ENCODE results near the gene CRYBG2. TPM values are rescaled to one million over a fixed set of nuclear protein-coding genes. Genes with fewer than 3 reads are reported as not detected.

Gene CRYBG2
- total and polyA plus RNA-seq, 2 of the 13 experiments (the other 11 are each of a cell fraction or from before 2014, with no cell fraction given) = 1.3 to 2.9 TPM

DNA sequence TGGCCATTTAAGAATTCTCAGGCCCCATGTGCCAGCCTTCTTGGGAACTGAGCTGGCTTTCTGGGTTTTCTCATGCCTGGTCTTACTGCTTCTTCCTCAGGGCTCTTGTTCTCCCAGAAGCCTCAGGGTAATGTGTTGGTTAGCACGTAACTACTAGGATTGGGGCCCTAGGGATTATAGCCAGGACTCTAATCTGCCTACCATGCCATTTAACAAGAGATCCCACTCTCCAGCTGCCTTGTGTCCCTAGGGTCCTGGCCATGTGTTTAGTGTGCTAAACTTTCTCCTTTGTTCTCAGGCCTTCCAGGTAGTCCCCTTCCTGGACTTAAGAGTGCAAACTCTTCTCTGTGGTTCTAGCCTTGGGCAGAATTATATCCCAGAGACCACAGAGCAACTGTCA lies 76.2 kb downstream of the CRYBG2 start:
- no peaks in the 10 kb centered on the region for H3K79me2 ChIP-seq (ENCODE audit: insufficient read depth, low read length)
- ATAC-seq = no peak
- no peak for FAIRE-seq
- H3K36me3 ChIP-seq (replicated peaks in 1 of 2; ENCODE audit: control insufficient read depth in 1 of 2, insufficient read depth in 2 of 2, low read length in 2 of 2) = peaks cover 14 to 44% of the 10 kb centered on the region in 2 experiments
- BruUV-seq (replicated peaks) = no TSS peak
- DNase-seq (ENCODE audit: low spot score) = no peak
- intact Hi-C loops (cut with micrococcal nuclease; ENCODE audit: unreplicated experiment) (no loop called here), in situ Hi-C loops (cut with HindIII; ENCODE audit: extremely low pct_ligation_motif_present, low pct_unique_long_range_greater_than_20kb) (no loop called here)
- no peaks in the 10 kb centered on the region for H3K9me3 ChIP-seq (ENCODE audit: low read length)
- H3K27ac ChIP-seq (ENCODE audit: extremely low read length, insufficient read depth, low read length) = no peak overlapping the region
- no peaks in the 10 kb centered on the region for H4K20me1 ChIP-seq (ENCODE audit: insufficient read depth, low read length)
- POLR2A ChIA-PET = no interaction called here
- CTCF ChIA-PET (ENCODE audit: low intra/inter-chr PET ratio, low total read pairs) = interaction anchor here (1.5 kb wide), 1 partner anchor 8 kb away, joined by 3 read pairs; no protein-coding TSS in a partner anchor
- no peak overlapping the region for H3K4me3 ChIP-seq (replicated peaks in 1 of 3; ENCODE audit: insufficient read depth in 1 of 3, low read depth in 2 of 3, low read length in 3 of 3)
- WGBS (ENCODE audit: low lambda C conversion rate) = 100% methylated on average over 1 of the region's 1 CpG
- H3K27me3 ChIP-seq (ENCODE audit: control insufficient read depth in 1 of 2, insufficient read depth in 2 of 2, low read length in 2 of 2) = no peaks in the 10 kb centered on the region
- H2AFZ ChIP-seq (ENCODE audit: low read length) = no peak overlapping the region
- peaks cover 39% of the 10 kb centered on the region for H3K4me1 ChIP-seq (ENCODE audit: insufficient read depth, low read length)
- H3K4me2 ChIP-seq (ENCODE audit: low read depth, low read length) = no peak overlapping the region
- TF ChIP-seq WIZ (CRISPR knock-in tag; IDR thresholded peaks at IDR 0.05) (no peak), TOE1 (CRISPR knock-in tag; IDR thresholded peaks at IDR 0.05) (no peak)
- TF ChIP-seq, protein P1, sequence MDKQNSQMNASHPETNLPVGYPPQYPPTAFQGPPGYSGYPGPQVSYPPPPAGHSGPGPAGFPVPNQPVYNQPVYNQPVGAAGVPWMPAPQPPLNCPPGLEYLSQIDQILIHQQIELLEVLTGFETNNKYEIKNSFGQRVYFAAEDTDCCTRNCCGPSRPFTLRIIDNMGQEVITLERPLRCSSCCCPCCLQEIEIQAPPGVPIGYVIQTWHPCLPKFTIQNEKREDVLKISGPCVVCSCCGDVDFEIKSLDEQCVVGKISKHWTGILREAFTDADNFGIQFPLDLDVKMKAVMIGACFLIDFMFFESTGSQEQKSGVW (CRISPR knock-in tag; IDR thresholded peaks at IDR 0.05; ENCODE audit: borderline replicate concordance) = no peak
- TF ChIP-seq, protein P2, sequence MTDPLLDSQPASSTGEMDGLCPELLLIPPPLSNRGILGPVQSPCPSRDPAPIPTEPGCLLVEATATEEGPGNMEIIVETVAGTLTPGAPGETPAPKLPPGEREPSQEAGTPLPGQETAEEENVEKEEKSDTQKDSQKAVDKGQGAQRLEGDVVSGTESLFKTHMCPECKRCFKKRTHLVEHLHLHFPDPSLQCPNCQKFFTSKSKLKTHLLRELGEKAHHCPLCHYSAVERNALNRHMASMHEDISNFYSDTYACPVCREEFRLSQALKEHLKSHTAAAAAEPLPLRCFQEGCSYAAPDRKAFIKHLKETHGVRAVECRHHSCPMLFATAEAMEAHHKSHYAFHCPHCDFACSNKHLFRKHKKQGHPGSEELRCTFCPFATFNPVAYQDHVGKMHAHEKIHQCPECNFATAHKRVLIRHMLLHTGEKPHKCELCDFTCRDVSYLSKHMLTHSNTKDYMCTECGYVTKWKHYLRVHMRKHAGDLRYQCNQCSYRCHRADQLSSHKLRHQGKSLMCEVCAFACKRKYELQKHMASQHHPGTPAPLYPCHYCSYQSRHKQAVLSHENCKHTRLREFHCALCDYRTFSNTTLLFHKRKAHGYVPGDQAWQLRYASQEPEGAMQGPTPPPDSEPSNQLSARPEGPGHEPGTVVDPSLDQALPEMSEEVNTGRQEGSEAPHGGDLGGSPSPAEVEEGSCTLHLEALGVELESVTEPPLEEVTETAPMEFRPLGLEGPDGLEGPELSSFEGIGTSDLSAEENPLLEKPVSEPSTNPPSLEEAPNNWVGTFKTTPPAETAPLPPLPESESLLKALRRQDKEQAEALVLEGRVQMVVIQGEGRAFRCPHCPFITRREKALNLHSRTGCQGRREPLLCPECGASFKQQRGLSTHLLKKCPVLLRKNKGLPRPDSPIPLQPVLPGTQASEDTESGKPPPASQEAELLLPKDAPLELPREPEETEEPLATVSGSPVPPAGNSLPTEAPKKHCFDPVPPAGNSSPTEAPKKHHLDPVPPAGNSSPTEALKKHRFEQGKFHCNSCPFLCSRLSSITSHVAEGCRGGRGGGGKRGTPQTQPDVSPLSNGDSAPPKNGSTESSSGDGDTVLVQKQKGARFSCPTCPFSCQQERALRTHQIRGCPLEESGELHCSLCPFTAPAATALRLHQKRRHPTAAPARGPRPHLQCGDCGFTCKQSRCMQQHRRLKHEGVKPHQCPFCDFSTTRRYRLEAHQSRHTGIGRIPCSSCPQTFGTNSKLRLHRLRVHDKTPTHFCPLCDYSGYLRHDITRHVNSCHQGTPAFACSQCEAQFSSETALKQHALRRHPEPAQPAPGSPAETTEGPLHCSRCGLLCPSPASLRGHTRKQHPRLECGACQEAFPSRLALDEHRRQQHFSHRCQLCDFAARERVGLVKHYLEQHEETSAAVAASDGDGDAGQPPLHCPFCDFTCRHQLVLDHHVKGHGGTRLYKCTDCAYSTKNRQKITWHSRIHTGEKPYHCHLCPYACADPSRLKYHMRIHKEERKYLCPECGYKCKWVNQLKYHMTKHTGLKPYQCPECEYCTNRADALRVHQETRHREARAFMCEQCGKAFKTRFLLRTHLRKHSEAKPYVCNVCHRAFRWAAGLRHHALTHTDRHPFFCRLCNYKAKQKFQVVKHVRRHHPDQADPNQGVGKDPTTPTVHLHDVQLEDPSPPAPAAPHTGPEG (CRISPR knock-in tag; IDR thresholded peaks at IDR 0.05) = no peak
- no peak overlapping the region for H3K9ac ChIP-seq (ENCODE audit: insufficient read depth, low read depth, low read length)
